ENCODE data around the gene CLDN5. TPM values are rescaled to one million over a fixed set of nuclear protein-coding genes. Genes with fewer than 3 reads are reported as not detected.

The CLDN5 gene
- total and polyA plus RNA-seq, 2 donors (not counting 1 experiment from before 2014, with no cell fraction given): 0.33 TPM; not detected in 1

- H3K9me3 ChIP-seq (ENCODE audit: control insufficient read depth, insufficient read depth, low read depth, low read length): no peaks in the 10 kb centered on the region
- H3K79me2 ChIP-seq (ENCODE audit: control insufficient read depth, insufficient read depth, low read length): no peaks in the 10 kb centered on the region
- H4K20me1 ChIP-seq (ENCODE audit: control insufficient read depth, extremely low read depth, insufficient read depth, low read length): no peaks in the 10 kb centered on the region
- H2AFZ ChIP-seq (ENCODE audit: low read length): no peak overlapping the region
- no peak overlapping the region for H3K9ac ChIP-seq (ENCODE audit: insufficient read depth, low read length)
- no peak for TF ChIP-seq CTCF (conservative IDR thresholded peaks at IDR 0.05 in 1 of 2, IDR thresholded peaks at IDR 0.05 in 1 of 2; ENCODE audit: low read depth in 1 of 2, low read length in 2 of 2)
- H3K36me3 ChIP-seq (ENCODE audit: control insufficient read depth, insufficient read depth, low read length): peaks cover 3% of the 10 kb centered on the region
- H3K4me2 ChIP-seq (ENCODE audit: extremely low read depth, insufficient read depth, low read length): no peak overlapping the region
- no peak overlapping the region for H3K27ac ChIP-seq (ENCODE audit: insufficient read depth, low read length)
- no peak for DNase-seq (ENCODE audit: low read depth in 2 of 2)
- peaks cover 3% of the 10 kb centered on the region for H3K4me1 ChIP-seq (ENCODE audit: control insufficient read depth, extremely low read depth, insufficient read depth, low read length)
- no peak overlapping the region for H3K4me3 ChIP-seq (replicated peaks in 1 of 4; ENCODE audit: control extremely low read depth in 1 of 4, insufficient read depth in 1 of 4, low read depth in 3 of 4, low read length in 4 of 4)
- H3K27me3 ChIP-seq (ENCODE audit: control insufficient read depth, insufficient read depth, low read length): no peaks in the 10 kb centered on the region
Measured at GRCh38 chr22:19498866-19499190, 25.4 kb downstream of the CLDN5 start.

GRCh38 chr22:19498154-19498865 is 25.9 kb downstream of the CLDN5 start:
- H3K79me2 ChIP-seq (ENCODE audit: control insufficient read depth, insufficient read depth, low read length): no peaks in the 10 kb centered on the region
- H3K27ac ChIP-seq (ENCODE audit: insufficient read depth, low read length): no peak overlapping the region
- H4K20me1 ChIP-seq (ENCODE audit: control insufficient read depth, extremely low read depth, insufficient read depth, low read length): no peaks in the 10 kb centered on the region
- H3K9ac ChIP-seq (ENCODE audit: insufficient read depth, low read length): no peak overlapping the region
- no peak for DNase-seq (ENCODE audit: low read depth in 2 of 2)
- TF ChIP-seq EZH2 (IDR thresholded peaks at IDR 0.05; ENCODE audit: low read length, missing control alignments) (no peak), CTCF (conservative IDR thresholded peaks at IDR 0.05 in 1 of 2, IDR thresholded peaks at IDR 0.05 in 1 of 2; ENCODE audit: low read depth in 1 of 2, low read length in 2 of 2) (no peak)
- H3K4me1 ChIP-seq (ENCODE audit: control insufficient read depth, extremely low read depth, insufficient read depth, low read length): peaks cover 3% of the 10 kb centered on the region
- peaks cover 3% of the 10 kb centered on the region for H3K36me3 ChIP-seq (ENCODE audit: control insufficient read depth, insufficient read depth, low read length)
- no peaks in the 10 kb centered on the region for H3K9me3 ChIP-seq (ENCODE audit: control insufficient read depth, insufficient read depth, low read depth, low read length)
- H3K4me2 ChIP-seq (ENCODE audit: extremely low read depth, insufficient read depth, low read length): no peak overlapping the region
- no peak overlapping the region for H3K4me3 ChIP-seq (replicated peaks in 1 of 4; ENCODE audit: control extremely low read depth in 1 of 4, insufficient read depth in 1 of 4, low read depth in 3 of 4, low read length in 4 of 4)
- H3K27me3 ChIP-seq (ENCODE audit: control insufficient read depth, insufficient read depth, low read length): no peaks in the 10 kb centered on the region
- H2AFZ ChIP-seq (ENCODE audit: low read length): no peak overlapping the region

GRCh38 chr22:19497245-19497644 is 27.0 kb downstream of the CLDN5 start:
- peak; percentile 78 to 93 for DNase-seq (ENCODE audit: low read depth in 2 of 2)
- Histone ChIP-seq H3K4me2 (ENCODE audit: extremely low read depth, insufficient read depth, low read length) (no peak overlapping the region), H3K27ac (ENCODE audit: insufficient read depth, low read length) (peak overlapping the region; percentile 60)

More at GRCh38 chr22:19497245-19497644, 27.0 kb downstream of the CLDN5 start:
- TF ChIP-seq CTCF (conservative IDR thresholded peaks at IDR 0.05 in 1 of 2, IDR thresholded peaks at IDR 0.05 in 1 of 2; ENCODE audit: low read depth in 1 of 2, low read length in 2 of 2) (no peak), EZH2 (IDR thresholded peaks at IDR 0.05; ENCODE audit: low read length, missing control alignments) (no peak)
- Histone ChIP-seq H4K20me1 (ENCODE audit: control insufficient read depth, extremely low read depth, insufficient read depth, low read length) (no peaks in the 10 kb centered on the region), H3K4me1 (ENCODE audit: control insufficient read depth, extremely low read depth, insufficient read depth, low read length) (peaks cover 3% of the 10 kb centered on the region), H3K9me3 (ENCODE audit: control insufficient read depth, insufficient read depth, low read depth, low read length) (no peaks in the 10 kb centered on the region), H2AFZ (ENCODE audit: low read length) (peak overlapping the region; percentile 6), H3K9ac (ENCODE audit: insufficient read depth, low read length) (peak overlapping the region; percentile 20), H3K4me3 (replicated peaks in 1 of 4; ENCODE audit: control extremely low read depth in 1 of 4, insufficient read depth in 1 of 4, low read depth in 3 of 4, low read length in 4 of 4) (no peak overlapping the region), H3K79me2 (ENCODE audit: control insufficient read depth, insufficient read depth, low read length) (no peaks in the 10 kb centered on the region), H3K36me3 (ENCODE audit: control insufficient read depth, insufficient read depth, low read length) (peaks cover 3% of the 10 kb centered on the region), H3K27me3 (ENCODE audit: control insufficient read depth, insufficient read depth, low read length) (no peaks in the 10 kb centered on the region)

Measured in fibroblast of lung (primary cell).